Measurements from ENCODE around the gene ADGRF5.

The ADGRF5 gene, protein sequence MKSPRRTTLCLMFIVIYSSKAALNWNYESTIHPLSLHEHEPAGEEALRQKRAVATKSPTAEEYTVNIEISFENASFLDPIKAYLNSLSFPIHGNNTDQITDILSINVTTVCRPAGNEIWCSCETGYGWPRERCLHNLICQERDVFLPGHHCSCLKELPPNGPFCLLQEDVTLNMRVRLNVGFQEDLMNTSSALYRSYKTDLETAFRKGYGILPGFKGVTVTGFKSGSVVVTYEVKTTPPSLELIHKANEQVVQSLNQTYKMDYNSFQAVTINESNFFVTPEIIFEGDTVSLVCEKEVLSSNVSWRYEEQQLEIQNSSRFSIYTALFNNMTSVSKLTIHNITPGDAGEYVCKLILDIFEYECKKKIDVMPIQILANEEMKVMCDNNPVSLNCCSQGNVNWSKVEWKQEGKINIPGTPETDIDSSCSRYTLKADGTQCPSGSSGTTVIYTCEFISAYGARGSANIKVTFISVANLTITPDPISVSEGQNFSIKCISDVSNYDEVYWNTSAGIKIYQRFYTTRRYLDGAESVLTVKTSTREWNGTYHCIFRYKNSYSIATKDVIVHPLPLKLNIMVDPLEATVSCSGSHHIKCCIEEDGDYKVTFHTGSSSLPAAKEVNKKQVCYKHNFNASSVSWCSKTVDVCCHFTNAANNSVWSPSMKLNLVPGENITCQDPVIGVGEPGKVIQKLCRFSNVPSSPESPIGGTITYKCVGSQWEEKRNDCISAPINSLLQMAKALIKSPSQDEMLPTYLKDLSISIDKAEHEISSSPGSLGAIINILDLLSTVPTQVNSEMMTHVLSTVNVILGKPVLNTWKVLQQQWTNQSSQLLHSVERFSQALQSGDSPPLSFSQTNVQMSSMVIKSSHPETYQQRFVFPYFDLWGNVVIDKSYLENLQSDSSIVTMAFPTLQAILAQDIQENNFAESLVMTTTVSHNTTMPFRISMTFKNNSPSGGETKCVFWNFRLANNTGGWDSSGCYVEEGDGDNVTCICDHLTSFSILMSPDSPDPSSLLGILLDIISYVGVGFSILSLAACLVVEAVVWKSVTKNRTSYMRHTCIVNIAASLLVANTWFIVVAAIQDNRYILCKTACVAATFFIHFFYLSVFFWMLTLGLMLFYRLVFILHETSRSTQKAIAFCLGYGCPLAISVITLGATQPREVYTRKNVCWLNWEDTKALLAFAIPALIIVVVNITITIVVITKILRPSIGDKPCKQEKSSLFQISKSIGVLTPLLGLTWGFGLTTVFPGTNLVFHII (N-terminal part only)

DNA sequence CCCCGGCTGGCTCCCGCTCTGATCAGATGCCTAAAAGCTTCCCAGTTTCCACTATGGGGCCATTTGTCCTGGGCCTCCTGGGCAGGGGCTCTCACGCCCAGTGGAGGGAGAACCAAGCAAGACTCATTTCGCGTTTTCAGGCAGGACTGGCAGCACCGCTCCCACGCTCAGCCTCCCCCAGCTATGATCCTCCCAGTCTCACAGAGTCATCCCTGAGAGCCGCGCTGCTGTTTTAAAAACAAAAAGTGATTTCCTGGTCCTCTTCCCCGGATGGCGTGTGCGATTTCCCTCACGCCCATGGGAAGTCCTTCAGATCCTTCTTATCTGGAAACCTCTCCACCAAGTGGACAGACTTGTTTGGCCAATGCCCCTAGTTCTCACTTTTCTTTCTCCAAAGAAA lies at the start of gene ADGRF5:
Gene ADGRF5 (minus strand): TSS at position 208 of the 400 bp plus-strand sequence. CDS start 15,176 bp downstream, outside the sequence.
- H3K27me3 ChIP-seq (replicated peaks; ENCODE audit: control insufficient read depth, insufficient read depth, low read length) = no peaks in the 10 kb centered on the region
- no peaks in the 10 kb centered on the region for H3K36me3 ChIP-seq (ENCODE audit: control insufficient read depth, insufficient read depth, low read length, severe bottlenecking)
- no peaks in the 10 kb centered on the region for H3K9me3 ChIP-seq (ENCODE audit: control insufficient read depth, low read length)
- no peak within 1 kb of the TSS for H3K4me3 ChIP-seq (ENCODE audit: low read length)
- H3K4me1 ChIP-seq (ENCODE audit: control insufficient read depth, insufficient read depth, low read length) = peaks cover 17% of the 10 kb centered on the region
- DNase-seq (ENCODE audit: low read depth) = no peak
- no peak within 1 kb of the TSS for H3K9ac ChIP-seq (ENCODE audit: low read length)

DNA sequence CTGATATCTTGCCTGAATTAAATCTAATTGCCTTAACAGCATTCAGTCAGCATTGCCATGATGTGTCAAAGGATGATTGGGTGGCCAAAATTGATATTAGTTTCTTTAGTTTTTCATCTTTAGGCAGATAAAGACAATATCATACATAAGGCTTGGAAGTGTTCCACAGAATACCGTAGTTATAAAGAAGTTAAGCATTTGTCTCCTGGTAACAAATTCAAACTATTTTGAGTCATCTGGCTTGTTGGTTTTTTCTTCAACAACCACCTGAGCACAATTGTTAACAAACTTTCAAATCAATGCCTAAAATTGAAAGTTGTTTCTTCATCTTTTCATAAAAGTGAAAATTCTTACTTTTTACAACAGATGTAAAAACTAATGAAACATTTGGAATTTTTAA lies 47.5 kb upstream of the ADGRF5 start:
- Histone ChIP-seq H3K27me3 (replicated peaks; ENCODE audit: control insufficient read depth, insufficient read depth, low read length) (no peaks in the 10 kb centered on the region), H3K9me3 (ENCODE audit: control insufficient read depth, low read length) (no peaks in the 10 kb centered on the region), H3K4me3 (ENCODE audit: low read length) (no peak overlapping the region), H3K36me3 (ENCODE audit: control insufficient read depth, insufficient read depth, low read length, severe bottlenecking) (no peaks in the 10 kb centered on the region), H3K4me1 (ENCODE audit: control insufficient read depth, insufficient read depth, low read length) (peaks cover 20% of the 10 kb centered on the region), H3K9ac (ENCODE audit: low read length) (no peak overlapping the region)
- no peak for DNase-seq (ENCODE audit: low read depth)

DNA sequence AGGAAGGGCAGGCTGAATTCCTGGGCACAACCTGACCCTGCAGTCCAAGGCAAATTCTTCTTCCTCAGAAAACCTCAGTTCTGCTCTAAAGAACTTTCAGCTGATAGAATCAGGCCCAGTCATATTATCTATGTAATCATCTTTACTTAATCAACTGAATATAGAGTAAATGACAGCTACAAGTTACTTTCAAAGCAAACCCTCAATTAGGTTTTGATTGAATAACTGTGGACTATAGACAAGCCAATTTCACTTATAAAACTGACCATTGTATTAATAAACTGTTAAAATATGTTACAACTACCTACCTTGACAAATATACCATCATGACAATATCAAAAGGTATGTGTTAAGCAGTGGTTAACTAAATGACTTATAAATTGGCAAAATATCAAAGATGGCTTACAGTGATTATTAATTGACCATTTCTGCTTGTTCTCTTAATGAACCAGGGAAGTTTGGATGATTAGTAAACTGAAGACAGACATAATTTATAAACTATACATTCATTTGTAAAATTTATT lies 46.1 kb upstream of the ADGRF5 start:
- Histone ChIP-seq H3K36me3 (ENCODE audit: control insufficient read depth, insufficient read depth, low read length, severe bottlenecking) (no peaks in the 10 kb centered on the region), H3K9me3 (ENCODE audit: control insufficient read depth, low read length) (no peaks in the 10 kb centered on the region), H3K4me3 (ENCODE audit: low read length) (no peak overlapping the region), H3K9ac (ENCODE audit: low read length) (no peak overlapping the region), H3K27me3 (replicated peaks; ENCODE audit: control insufficient read depth, insufficient read depth, low read length) (peaks cover under 1% of the 10 kb centered on the region), H3K4me1 (ENCODE audit: control insufficient read depth, insufficient read depth, low read length) (peaks cover 28% of the 10 kb centered on the region)
- no peak for DNase-seq (ENCODE audit: low read depth)

DNA sequence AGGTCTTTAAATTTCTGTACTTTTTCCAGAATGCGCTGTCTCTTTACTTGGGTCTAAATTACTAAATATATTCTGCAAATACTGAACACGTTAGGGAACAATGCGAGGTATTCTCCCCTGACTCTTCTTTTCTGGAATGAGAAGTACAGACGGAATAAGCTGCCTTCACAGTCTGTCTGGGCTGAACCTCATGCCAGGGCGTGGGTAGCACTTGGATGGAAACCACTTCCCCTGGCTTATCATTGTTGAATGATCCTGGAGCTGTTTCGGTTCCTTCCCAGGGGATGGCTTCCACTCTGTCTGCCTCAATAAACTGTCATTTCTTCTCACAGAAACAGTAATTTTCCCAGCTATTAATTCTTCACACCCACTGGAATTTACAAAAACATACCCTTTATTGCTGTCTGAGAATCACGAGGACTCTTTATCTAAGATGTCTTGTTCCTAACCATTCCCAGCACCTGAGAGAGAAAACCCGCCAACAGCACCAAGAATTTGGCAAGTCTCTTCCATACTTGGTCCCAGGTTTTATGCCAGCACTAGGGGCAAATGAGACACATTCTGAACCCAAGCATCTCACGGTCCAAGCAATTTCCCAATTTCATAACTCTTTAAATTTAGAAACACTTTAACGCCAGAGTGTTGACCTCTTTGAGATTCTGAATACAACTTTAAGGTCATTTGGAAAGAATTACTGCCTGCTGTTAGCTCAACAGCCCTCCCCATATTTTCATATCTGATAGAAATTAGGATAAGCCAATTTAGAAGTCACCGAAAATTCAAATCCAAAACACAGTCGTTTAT lies 43.2 kb upstream of the ADGRF5 start:
- no peaks in the 10 kb centered on the region for H3K36me3 ChIP-seq (ENCODE audit: control insufficient read depth, insufficient read depth, low read length, severe bottlenecking)

DNA sequence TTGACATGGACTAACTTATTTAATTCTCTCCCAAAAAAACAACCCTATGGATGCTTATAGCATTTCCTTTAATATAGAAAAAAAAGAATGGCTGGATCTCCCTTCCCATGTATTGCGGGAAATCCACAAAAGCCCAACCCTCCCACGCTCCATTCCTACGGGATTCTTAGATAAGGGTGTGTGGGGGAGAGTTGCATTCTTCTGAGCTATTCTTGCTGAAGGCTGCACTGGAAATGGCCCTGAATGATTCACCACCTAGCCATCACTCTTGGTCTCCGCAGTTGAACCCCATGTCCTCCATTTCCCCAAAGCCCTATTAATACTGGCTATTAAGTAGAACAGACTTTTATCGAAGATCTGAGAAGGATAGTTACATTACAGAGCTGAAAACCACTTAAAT lies 41.9 kb upstream of the ADGRF5 start:
- H3K4me1 ChIP-seq (ENCODE audit: control insufficient read depth, insufficient read depth, low read length) = peaks cover 37% of the 10 kb centered on the region
- DNase-seq (ENCODE audit: low read depth) = no peak
- H3K36me3 ChIP-seq (ENCODE audit: control insufficient read depth, insufficient read depth, low read length, severe bottlenecking) = no peaks in the 10 kb centered on the region

More for the DNA sequence above, 43.2 kb upstream of the ADGRF5 start:
- no peak for DNase-seq (ENCODE audit: low read depth)
- no peak overlapping the region for H3K4me3 ChIP-seq (ENCODE audit: low read length)
- no peaks in the 10 kb centered on the region for H3K9me3 ChIP-seq (ENCODE audit: control insufficient read depth, low read length)
- peaks cover 37% of the 10 kb centered on the region for H3K4me1 ChIP-seq (ENCODE audit: control insufficient read depth, insufficient read depth, low read length)
- H3K9ac ChIP-seq (ENCODE audit: low read length) = no peak overlapping the region
- H3K27me3 ChIP-seq (replicated peaks; ENCODE audit: control insufficient read depth, insufficient read depth, low read length) = peaks cover 4% of the 10 kb centered on the region

DNA sequence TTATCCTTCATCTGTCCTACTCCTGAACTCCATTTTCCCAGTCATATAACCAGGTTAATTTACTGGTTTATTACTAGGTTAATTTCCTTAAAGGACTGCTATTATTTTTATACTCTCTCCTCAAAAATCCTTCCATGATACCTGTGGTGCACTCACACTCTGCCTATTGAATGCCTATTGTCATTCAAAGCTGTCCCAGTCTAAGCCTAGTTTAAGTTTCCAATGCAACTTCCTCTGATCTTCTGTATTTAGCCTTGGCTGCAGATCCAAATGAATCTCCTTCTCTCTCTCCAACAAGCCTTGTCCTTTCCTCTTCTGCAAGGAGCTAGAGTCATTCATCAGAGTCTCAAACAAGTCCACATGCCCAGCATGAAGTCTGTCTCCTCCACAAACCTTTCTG lies 41.3 kb upstream of the ADGRF5 start:
- H3K4me1 ChIP-seq (ENCODE audit: control insufficient read depth, insufficient read depth, low read length) = peaks cover 37% of the 10 kb centered on the region
- no peak overlapping the region for H3K9ac ChIP-seq (ENCODE audit: low read length)
- DNase-seq (ENCODE audit: low read depth) = no peak
- no peaks in the 10 kb centered on the region for H3K36me3 ChIP-seq (ENCODE audit: control insufficient read depth, insufficient read depth, low read length, severe bottlenecking)
- H3K9me3 ChIP-seq (ENCODE audit: control insufficient read depth, low read length) = no peaks in the 10 kb centered on the region
- H3K4me3 ChIP-seq (ENCODE audit: low read length) = no peak overlapping the region
- H3K27me3 ChIP-seq (replicated peaks; ENCODE audit: control insufficient read depth, insufficient read depth, low read length) = peaks cover 4% of the 10 kb centered on the region

More for the DNA sequence above, 41.9 kb upstream of the ADGRF5 start:
- H3K27me3 ChIP-seq (replicated peaks; ENCODE audit: control insufficient read depth, insufficient read depth, low read length) = peaks cover 4% of the 10 kb centered on the region
- H3K9me3 ChIP-seq (ENCODE audit: control insufficient read depth, low read length) = no peaks in the 10 kb centered on the region
- H3K4me3 ChIP-seq (ENCODE audit: low read length) = no peak overlapping the region
- H3K9ac ChIP-seq (ENCODE audit: low read length) = no peak overlapping the region

DNA sequence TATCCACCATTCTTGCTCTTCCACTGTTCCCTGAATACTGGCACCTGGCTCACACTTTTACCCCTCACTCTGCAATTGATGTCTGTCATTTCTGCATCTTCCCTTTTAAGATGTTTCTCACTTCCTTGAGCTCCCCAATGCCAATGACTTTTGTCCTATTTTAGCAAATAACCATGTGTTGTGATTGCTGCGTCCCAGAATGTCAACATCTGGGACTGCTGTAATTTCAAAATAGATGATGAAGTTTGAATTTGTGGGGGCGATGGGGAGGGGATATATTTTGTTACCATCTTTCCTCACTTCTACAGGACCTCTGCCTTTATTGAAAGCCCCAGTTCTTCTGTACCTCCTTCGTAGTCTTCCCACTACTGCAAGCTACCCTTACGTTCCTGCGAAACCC lies 40.0 kb upstream of the ADGRF5 start:
- Histone ChIP-seq H3K9me3 (ENCODE audit: control insufficient read depth, low read length) (no peaks in the 10 kb centered on the region), H3K9ac (ENCODE audit: low read length) (no peak overlapping the region), H3K27me3 (replicated peaks; ENCODE audit: control insufficient read depth, insufficient read depth, low read length) (peaks cover 4% of the 10 kb centered on the region), H3K4me3 (ENCODE audit: low read length) (no peak overlapping the region), H3K36me3 (ENCODE audit: control insufficient read depth, insufficient read depth, low read length, severe bottlenecking) (no peaks in the 10 kb centered on the region), H3K4me1 (ENCODE audit: control insufficient read depth, insufficient read depth, low read length) (peaks cover 37% of the 10 kb centered on the region)
- DNase-seq (ENCODE audit: low read depth) = no peak

DNA sequence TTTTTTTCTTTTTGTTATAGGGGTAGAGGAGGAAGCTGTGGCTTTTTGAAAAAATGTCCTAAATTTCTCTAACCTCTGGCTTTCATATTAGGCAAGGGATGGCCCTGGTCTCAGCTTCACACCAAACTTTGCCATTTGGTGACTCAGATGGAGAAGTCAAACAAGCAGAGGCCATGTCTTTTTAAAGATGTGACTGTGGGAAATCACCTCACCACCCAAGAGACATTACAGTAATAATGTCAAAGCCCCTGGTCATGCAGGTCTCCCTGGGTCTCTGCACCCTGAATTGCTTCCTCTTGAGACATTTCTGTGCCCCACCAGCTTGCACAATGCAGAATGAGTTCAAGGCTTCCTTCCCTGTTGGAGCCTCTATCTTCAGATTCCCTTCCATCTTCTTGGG lies 39.5 kb upstream of the ADGRF5 start:
- Histone ChIP-seq H3K36me3 (ENCODE audit: control insufficient read depth, insufficient read depth, low read length, severe bottlenecking) (no peaks in the 10 kb centered on the region), H3K9me3 (ENCODE audit: control insufficient read depth, low read length) (no peaks in the 10 kb centered on the region), H3K27me3 (replicated peaks; ENCODE audit: control insufficient read depth, insufficient read depth, low read length) (peaks cover 4% of the 10 kb centered on the region), H3K4me3 (ENCODE audit: low read length) (no peak overlapping the region), H3K4me1 (ENCODE audit: control insufficient read depth, insufficient read depth, low read length) (peaks cover 37% of the 10 kb centered on the region), H3K9ac (ENCODE audit: low read length) (no peak overlapping the region)
- DNase-seq (ENCODE audit: low read depth) = no peak

DNA sequence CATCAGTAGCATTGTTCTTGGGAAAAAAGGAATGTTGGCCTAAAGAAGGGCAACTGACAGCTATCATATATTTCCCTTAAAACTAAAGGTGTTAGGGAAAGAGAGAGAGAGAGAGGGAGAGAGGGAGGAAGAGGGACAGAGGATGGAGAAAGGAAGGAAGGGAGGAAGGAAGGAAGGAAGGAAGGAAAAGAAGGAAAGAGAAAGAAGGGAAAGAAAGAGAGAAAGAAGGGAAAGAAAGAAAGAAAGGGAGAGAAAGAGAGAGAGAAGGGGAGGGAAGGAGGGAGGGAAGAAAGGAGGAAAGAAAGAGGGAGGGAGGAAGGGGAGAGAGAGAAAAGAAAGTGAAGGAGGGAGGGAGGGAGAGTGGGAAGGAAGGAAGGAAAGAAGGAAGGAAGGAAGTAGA lies 37.7 kb upstream of the ADGRF5 start:
- H3K4me3 ChIP-seq (ENCODE audit: low read length) = no peak overlapping the region
- no peak overlapping the region for H3K9ac ChIP-seq (ENCODE audit: low read length)
- no peak for DNase-seq (ENCODE audit: low read depth)
- no peaks in the 10 kb centered on the region for H3K9me3 ChIP-seq (ENCODE audit: control insufficient read depth, low read length)
- H3K4me1 ChIP-seq (ENCODE audit: control insufficient read depth, insufficient read depth, low read length) = peaks cover 24% of the 10 kb centered on the region
- H3K36me3 ChIP-seq (ENCODE audit: control insufficient read depth, insufficient read depth, low read length, severe bottlenecking) = no peaks in the 10 kb centered on the region
- H3K27me3 ChIP-seq (replicated peaks; ENCODE audit: control insufficient read depth, insufficient read depth, low read length) = peaks cover 13% of the 10 kb centered on the region

DNA sequence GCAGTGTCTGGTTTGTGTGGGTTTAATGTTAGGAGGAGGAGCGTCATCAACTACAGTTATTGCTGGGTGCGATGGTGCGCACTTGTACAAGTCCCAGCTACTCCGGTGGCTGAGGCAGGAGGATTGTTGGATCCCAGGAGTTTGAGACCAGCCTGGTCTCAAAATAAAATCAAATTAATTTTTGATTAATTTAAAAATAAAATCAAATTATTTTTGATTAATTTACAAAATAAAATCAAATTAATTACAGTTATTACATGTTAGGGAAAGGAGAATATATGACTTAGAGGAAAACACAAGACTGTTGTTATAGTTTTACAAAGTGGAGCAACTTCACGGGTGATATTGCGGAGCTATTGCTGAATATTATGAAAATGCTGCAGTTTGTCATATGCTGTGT lies 34.7 kb upstream of the ADGRF5 start:
- H3K4me3 ChIP-seq (ENCODE audit: low read length) = no peak overlapping the region
- H3K27me3 ChIP-seq (replicated peaks; ENCODE audit: control insufficient read depth, insufficient read depth, low read length) = peaks cover 33% of the 10 kb centered on the region
- peaks cover 2% of the 10 kb centered on the region for H3K4me1 ChIP-seq (ENCODE audit: control insufficient read depth, insufficient read depth, low read length)
- H3K9ac ChIP-seq (ENCODE audit: low read length) = no peak overlapping the region
- H3K36me3 ChIP-seq (ENCODE audit: control insufficient read depth, insufficient read depth, low read length, severe bottlenecking) = no peaks in the 10 kb centered on the region
- H3K9me3 ChIP-seq (ENCODE audit: control insufficient read depth, low read length) = no peaks in the 10 kb centered on the region
- DNase-seq (ENCODE audit: low read depth) = no peak

Data from adipocyte (in vitro differentiated cells).